HEK293T (cell line): ENCODE results near the gene GOLGA7B.

Experiments
- CTBP1 ChIP-seq: fragments of 450-650 bp; IDR thresholded peaks from 2 replicates; pipeline ENCODE4 v1.6.1; 2016; ENCODE audit warnings: borderline replicate concordance
- ELF4 ChIP-seq: fragments of 450-650 bp; IDR thresholded peaks from 2 replicates; pipeline ENCODE4 v1.6.1; 2017; ENCODE audit warnings: antibody characterized with exemption
- FOXK2 ChIP-seq: fragments of 450-650 bp; IDR thresholded peaks from 2 replicates; pipeline ENCODE4 v1.6.1; 2016; ENCODE audit warnings: mild to moderate bottlenecking
- FOXM1 ChIP-seq: fragments of 450-650 bp; IDR thresholded peaks from 2 replicates; pipeline ENCODE4 v1.6.1; 2017; ENCODE audit warnings: mild to moderate bottlenecking, borderline replicate concordance
- HDGF ChIP-seq: fragments of 450-650 bp; IDR thresholded peaks from 2 replicates; pipeline ENCODE4 v1.6.1; 2017; ENCODE audit warnings: antibody characterized with exemption, borderline replicate concordance
- L3MBTL2 ChIP-seq: fragments of 450-650 bp; conservative IDR thresholded peaks from 2 replicates; pipeline ENCODE4 v1.6.1; 2016; ENCODE audit warnings: mild to moderate bottlenecking
- LEF1 ChIP-seq: fragments of 450-650 bp; IDR thresholded peaks from 2 replicates; pipeline ENCODE4 v1.6.1; 2017; ENCODE audit warnings: mild to moderate bottlenecking, borderline replicate concordance
- NFRKB ChIP-seq: fragments of 450-650 bp; IDR thresholded peaks from 2 replicates; pipeline ENCODE4 v1.6.1; 2016; ENCODE audit warnings: mild to moderate bottlenecking, moderate library complexity
- SP1 ChIP-seq: fragments of 450-650 bp; IDR thresholded peaks from 2 replicates; pipeline ENCODE4 v1.6.1; 2017
- SUZ12 ChIP-seq: fragments of 450-650 bp; IDR thresholded peaks from 2 replicates; pipeline ENCODE4 v1.6.1; 2016; ENCODE audit warnings: mild to moderate bottlenecking
- TARDBP ChIP-seq: fragments of 450-650 bp; IDR thresholded peaks from 2 replicates; pipeline ENCODE4 v1.6.1; 2016
- ZNF384 ChIP-seq: fragments of 450-650 bp; IDR thresholded peaks from 2 replicates; pipeline ENCODE4 v1.6.1; 2016
- TF ChIP-seq, protein P1 (sequence below): fragments of 450-650 bp; IDR thresholded peaks from 2 replicates; pipeline ENCODE4 v1.6.1; 2016

DNA sequence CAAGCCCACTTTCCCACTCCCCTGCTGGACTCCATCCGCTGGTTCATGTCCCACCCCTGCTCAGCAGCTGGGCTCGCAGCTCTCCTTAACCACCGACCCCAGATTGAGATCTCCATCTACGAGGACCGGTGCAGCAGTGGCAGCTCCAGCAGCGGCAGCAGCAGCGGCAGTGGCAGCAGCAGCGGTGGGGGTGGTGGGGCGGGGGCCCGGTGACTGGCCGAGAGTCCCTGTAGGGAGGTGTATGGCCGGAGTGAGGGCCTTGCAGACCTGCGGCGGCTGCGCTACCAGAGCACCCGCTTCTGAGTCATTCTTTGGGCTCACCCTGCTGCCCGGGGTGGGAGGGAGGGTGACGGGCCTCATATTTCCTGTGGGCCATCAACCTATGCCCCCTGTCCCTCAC, 15.8 kb downstream of the GOLGA7B start:
- TF ChIP-seq NFRKB (no peak), CTBP1 (no peak), TARDBP (no peak), SP1 (no peak), SUZ12 (no peak), FOXM1 (no peak), FOXK2 (no peak), ZNF384 (no peak), HDGF (no peak), ELF4 (no peak), LEF1 (no peak), L3MBTL2 (no peak)
- TF ChIP-seq, protein P1, sequence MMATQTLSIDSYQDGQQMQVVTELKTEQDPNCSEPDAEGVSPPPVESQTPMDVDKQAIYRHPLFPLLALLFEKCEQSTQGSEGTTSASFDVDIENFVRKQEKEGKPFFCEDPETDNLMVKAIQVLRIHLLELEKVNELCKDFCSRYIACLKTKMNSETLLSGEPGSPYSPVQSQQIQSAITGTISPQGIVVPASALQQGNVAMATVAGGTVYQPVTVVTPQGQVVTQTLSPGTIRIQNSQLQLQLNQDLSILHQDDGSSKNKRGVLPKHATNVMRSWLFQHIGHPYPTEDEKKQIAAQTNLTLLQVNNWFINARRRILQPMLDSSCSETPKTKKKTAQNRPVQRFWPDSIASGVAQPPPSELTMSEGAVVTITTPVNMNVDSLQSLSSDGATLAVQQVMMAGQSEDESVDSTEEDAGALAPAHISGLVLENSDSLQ = no peak
